ENCODE measurements around the gene LSM12.
"Not testable (repeated sequence)": the region's sequence is repeated elsewhere in the genome, so short reads cannot be mapped to it uniquely, and the experiment has no call there.

Gene LSM12

DNA sequence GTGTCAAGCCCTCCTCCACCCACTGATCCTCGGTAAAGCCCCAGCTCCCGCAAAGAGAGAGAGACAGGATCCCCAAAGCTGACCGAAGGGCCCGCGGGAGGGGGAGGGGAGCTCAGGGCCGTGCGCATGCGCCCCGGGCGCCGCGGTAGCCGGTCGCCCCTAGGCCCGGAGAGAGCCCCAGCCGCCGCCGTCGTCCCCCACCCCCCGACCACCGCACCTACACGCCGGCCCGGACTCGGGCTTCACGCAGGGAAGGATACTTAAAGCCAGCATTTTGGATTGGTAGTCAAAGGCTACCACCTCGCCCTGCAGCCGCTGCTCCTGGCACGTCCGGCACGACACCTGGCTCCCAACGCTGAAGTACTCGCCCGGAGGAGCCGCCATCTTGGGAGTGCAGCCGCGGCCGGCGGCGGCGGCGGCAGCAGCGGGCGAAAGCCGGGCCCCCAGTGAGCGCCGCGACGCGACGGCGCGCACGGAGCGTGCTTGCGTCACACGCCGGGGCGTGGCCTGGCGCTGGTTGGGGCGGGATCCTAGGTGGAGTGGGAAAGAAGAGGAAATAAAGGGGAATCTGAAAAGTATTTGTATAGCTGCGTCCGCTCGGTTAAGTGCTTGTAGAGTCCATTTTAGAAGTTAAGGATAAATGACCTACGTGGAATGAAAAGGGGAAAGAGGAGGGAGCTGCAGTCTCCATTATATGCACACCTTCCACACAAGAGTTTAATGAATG is at the start of gene LSM12:
Gene LSM12 (minus strand): TSS at position 468 of the 727 bp plus-strand sequence. CDS start 84 bp downstream, at position 384.
- in situ Hi-C loops (cut with HindIII; ENCODE audit: low sequenced_read_pairs), result no loop called here

GRCh38 chr17:44115585-44116415 is 49.3 kb upstream of the LSM12 start:
- in situ Hi-C loops (cut with HindIII; ENCODE audit: low sequenced_read_pairs), result no loop called here

- in situ Hi-C loops (cut with HindIII; ENCODE audit: low sequenced_read_pairs), result no loop called here
Observed at GRCh38 chr17:44113868-44114840, 47.7 kb upstream of the LSM12 start.

DNA sequence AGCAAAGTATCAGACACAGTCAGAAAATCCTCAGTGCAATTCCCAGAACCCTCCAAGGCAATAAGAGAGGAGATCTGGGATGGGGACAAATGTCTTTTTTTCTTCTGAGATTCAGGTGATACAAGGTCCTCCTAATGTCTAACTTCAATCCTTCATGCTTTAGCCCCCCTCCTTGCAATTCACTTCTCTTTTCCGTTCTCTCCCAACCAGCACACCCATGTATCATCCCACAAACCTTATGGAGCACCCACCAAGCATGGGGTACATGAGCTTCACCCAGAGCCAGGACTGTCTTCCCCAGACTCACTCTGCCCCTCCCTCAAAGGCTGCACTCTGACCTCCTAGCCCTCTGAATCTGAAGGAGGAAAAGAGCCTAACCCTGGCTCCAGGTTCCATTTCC is 46.9 kb upstream of the LSM12 start:
- in situ Hi-C loops (cut with HindIII; ENCODE audit: low sequenced_read_pairs), result no loop called here

GRCh38 chr17:44112284-44113280 is 46.1 kb upstream of the LSM12 start:
- in situ Hi-C loops (cut with HindIII; ENCODE audit: low sequenced_read_pairs), result no loop called here

DNA sequence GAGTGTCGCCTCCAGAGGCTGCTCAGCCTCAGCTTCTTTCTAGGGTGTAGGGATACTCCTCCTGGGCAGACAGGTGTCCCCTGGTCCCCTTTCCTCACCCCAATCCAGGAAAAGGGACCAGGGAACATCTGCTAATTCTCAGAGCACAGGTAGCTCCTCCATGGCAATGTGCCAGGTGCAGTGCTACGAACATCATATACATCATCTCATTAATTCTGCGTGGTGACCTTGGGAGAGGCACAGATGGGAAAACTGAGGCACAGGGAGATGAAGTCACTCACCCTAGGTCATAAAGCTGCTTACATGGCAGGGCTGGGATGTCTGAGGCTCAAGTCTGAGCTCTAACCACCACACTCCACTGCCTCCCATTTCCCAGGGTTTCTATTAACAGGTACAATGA is 45.3 kb upstream of the LSM12 start:
- in situ Hi-C loops (cut with HindIII; ENCODE audit: low sequenced_read_pairs), result no loop called here

GRCh38 chr17:44110823-44111633 is 44.6 kb upstream of the LSM12 start:
- in situ Hi-C loops (cut with HindIII; ENCODE audit: low sequenced_read_pairs), result no loop called here

DNA sequence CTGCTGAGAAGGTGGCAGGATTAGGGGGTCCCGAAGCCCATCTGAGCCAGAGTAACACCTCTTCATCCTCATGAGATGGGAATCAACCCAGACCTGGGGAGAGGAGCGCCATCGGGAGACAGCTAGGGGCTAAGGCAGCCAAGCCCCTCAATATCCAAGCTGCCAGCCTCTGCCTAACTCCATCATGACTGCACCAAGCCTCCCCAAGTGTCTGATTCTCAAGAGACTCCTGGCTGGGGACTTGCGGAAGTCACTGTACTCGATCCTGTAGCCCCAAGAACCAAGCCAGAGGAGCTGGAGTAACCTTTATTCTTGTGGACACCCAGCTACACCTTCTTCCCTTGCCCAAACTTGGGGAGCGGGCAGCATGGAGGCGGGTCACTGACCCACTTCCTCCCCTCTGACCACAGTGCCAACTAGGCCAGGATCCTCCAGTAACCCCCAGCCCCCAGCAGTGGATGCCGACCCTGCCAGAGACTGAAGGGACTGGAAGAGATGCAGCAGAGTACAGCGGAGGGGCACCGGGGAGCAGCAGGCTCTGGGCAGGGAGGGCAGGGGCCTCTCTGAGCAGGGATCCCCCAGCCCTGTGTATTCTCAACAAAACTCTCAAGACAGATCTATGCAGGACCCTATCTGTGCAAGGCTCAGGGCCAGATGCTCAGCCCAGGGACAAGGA is 43.7 kb upstream of the LSM12 start:
- in situ Hi-C loops (cut with HindIII; ENCODE audit: low sequenced_read_pairs), result no loop called here

DNA sequence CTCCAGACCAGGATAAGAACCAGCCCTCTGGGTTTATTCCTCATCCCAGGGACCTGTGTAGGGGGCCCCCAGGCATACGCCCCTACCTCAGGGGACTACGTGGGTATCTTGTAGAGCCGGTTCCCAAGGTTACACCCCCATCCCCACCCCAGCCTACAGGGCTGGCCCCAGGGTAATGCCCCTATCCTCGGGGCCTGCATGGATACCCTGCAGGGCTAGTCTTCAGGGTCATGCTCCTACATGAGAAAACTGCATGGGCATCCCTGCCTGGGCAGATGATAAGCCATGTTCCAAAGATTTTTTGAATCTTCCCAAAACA is 42.8 kb upstream of the LSM12 start:
- in situ Hi-C loops (cut with HindIII; ENCODE audit: low sequenced_read_pairs), result no loop called here

DNA sequence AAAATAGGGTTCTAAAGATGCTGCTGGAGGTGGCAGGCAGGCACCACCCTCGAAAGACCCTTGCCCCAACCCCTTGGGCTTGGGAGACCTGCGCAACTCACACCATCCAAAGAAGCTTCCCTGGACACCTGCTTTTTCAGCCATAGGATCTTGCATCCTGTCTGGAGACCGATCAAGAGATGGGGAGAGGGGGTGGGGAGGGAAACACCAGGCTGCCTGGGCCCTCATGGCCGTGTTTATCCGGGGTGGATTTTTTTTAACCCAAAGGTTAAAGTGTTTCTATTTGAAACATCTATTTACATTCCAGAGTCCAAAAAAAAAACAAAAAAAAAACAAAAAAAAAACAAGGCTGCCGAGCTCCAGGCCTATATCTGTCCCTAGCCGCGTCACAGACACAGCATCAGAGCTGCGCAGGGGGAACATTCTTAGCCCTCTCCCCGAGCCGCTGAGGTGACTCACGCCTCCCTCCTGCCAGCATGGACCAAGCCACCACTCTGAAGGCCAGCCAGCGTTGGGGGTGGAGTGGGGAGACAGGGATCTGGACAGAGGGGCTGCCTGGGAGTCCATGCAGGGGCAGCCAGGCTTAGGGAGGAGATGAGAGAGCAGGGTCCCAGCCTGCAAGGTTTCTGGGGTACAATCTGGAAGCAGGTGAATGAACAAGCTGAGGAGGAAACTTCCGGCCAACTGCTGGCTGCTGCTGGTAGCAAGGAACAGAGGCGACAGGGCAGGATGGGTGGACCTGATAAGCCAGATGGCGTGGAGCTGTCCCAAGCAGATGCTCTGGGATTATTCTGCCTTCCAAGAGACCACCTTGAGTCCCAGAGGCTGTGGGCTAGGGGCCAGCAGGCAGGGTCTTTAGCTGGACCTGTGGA is 42.2 kb upstream of the LSM12 start:
- in situ Hi-C loops (cut with HindIII; ENCODE audit: low sequenced_read_pairs), result no loop called here

- in situ Hi-C loops (cut with HindIII; ENCODE audit: low sequenced_read_pairs), result no loop called here
Observed at GRCh38 chr17:44106801-44107200, 40.3 kb upstream of the LSM12 start.

- in situ Hi-C loops (cut with HindIII; ENCODE audit: low sequenced_read_pairs), result no loop called here
Observed at GRCh38 chr17:44105941-44106340, 39.5 kb upstream of the LSM12 start.

- in situ Hi-C loops (cut with HindIII; ENCODE audit: low sequenced_read_pairs), result no loop called here
Observed at GRCh38 chr17:44105483-44105882, 39.0 kb upstream of the LSM12 start.

- in situ Hi-C loops (cut with HindIII; ENCODE audit: low sequenced_read_pairs), result no loop called here
Observed at GRCh38 chr17:44102849-44103622, 36.6 kb upstream of the LSM12 start.

DNA sequence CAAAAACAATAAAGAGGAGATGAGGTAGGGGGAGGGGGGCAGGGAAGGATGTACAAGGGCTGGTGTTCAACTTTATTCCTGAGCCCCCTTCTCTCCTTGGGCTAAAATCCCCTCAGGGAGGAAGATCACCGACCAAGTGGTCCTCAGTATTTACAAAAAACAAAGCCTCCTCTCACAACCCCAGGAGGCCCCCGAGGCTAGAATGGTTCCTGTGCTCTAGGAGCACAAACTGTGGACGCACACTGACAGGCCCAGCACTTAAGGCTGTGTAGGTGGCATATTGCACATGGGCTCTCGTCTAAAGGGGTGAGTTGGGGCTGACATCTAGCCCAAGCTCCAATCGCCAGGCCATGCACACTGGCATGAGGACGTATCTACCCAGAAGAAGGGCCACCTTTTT is 35.4 kb upstream of the LSM12 start:
- in situ Hi-C loops (cut with HindIII; ENCODE audit: low sequenced_read_pairs), result not testable (repeated sequence)

DNA sequence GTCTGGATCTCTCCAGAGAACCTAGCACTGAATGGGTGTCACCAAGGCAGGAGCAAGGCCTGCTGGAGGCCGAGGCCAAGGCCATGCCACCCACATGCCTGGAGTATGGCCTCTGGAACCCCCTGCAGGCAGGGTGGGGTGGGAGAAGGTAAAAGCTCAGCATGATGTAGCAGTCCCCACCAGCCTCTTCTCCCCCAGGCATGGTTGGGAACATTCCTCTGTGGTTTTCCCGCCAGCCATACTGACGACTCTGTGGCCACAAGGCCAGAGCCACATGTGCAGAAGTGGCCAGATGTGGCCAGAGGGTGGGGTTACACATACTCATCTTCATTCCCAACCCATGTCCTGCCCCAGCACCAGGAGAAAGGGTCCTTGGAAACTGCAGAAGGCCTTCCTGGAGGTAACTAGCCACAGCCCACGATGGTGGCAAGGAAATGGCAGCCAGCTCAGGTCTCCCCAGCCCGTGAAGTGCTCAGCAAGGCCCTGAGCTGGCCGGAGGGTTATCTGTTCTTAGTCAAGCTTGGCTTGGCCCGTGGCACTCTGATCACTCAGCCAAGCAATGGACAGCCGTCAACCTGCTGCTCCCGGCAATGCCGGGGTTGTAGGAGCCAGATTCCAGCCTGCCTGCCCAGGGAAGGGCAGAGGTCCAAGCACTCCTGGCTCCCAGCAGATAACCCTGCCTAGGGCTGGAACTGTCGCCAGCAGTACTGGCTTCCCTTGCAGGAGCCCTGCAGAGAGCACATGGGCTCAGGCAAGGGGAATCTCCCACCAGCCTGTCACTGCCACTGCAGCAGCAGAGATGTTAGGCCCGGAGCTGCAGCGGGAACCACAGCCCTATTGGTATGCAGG is 30.9 kb upstream of the LSM12 start:
- in situ Hi-C loops (cut with HindIII; ENCODE audit: low sequenced_read_pairs), result loop anchor here (5.0 kb wide), 2 partner anchors 35 to 85 kb away; partner anchors contain the start of gene TMEM101
